OCI-M1 (cell line): Measurements from ENCODE around the gene ME3.

Experiments used
- DNase-seq: peaks from one replicate; lab custom pipeline; 2025; lab: John Stamatoyannopoulos, UW

The ME3 gene

GRCh38 chr11:86460461-86461385 is 211.7 kb downstream of the ME3 start:
- DNase-seq: peak; percentile 83

- no peak for DNase-seq
Observed at GRCh38 chr11:86459682-86460460, 212.5 kb downstream of the ME3 start.

- no peak for DNase-seq
Observed at GRCh38 chr11:86459002-86459385, 213.4 kb downstream of the ME3 start.

GRCh38 chr11:86458294-86459001 is 214.0 kb downstream of the ME3 start:
- no peak for DNase-seq

GRCh38 chr11:86456075-86456939 is 216.1 kb downstream of the ME3 start:
- peak; percentile 99 for DNase-seq

- DNase-seq: peak; percentile 56
Observed at GRCh38 chr11:86453290-86454030, 219.0 kb downstream of the ME3 start.

- DNase-seq: peak; percentile 55
Observed at GRCh38 chr11:86449993-86450629, 222.3 kb downstream of the ME3 start.

DNA sequence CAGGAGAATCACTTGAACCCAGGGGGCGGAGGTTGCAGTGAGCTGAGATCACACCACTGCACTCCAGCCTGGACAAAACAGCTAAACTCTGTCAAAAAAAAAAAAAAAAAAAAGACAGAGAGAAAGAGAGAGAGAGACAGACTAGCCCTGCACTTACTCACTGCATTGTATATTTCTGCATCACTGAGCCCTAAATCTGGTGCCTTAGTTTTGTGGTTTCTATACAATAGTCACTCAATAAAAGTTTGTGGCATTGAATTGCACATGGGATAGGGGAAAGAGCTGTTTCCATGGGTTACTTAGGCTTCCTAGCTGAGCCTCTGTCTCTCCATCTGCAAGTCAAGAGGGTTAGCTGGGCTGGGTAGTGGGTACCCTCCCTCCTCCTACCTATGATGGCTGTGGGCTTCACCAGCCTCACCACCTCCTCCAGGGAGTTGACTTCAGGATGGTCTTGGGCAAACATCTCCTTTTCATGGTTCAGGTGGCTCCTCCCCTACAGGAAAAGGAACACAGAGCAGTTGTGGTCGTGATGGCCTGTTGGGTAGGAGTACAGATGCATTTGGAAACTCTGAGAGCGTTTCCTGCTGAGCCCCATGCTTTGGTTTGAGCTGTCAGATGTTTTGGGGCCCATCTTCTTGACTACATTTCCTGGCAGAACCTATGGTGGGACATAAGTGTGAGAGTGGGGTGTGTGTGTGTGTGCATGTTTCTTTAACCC is 224.5 kb downstream of the ME3 start:
- DNase-seq: no peak

- no peak for DNase-seq
Observed at GRCh38 chr11:86446924-86447285, 225.5 kb downstream of the ME3 start.

GRCh38 chr11:86446163-86446923 is 226.1 kb downstream of the ME3 start:
- DNase-seq: no peak

GRCh38 chr11:86444981-86445380 is 227.4 kb downstream of the ME3 start:
- DNase-seq: no peak

DNA sequence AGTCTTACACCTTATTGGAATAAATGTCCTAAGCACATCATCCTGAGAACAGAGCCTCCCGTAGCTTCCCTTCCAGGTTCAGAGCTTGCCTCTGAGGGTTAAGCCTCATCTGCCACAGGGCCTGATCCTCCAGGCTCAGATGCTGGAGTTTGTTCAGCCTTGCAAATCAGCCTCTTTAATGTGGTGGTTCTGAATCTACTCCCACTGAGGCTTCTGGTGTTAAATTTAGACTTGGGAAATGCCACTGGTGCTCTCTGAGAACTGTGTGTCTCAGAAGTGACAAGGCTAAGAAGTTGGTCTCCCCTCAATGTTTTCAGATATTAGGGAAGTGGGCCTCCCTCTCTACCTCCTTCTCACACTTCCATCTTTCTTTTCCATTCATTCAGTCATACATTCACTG is 229.0 kb downstream of the ME3 start:
- no peak for DNase-seq

DNA sequence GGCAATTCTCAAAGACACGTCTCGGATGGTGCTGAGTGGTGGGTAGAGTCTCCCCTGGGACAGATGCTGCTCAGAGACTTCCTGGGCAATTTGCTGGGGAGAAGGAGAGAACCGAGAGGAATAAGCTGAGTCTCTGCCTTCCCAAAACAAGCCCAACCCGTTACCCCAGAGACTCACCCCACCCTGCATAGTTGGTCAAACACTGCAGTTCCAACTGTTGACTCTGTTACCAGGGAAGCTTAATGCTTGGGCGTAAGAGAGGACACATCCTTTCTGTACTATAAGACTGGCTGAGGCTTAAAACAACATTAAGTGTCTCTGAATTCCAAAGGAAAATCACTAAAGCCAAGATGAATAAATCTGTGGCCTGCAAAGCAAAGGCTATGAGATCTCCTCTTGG is 229.6 kb downstream of the ME3 start:
- DNase-seq: no peak

DNA sequence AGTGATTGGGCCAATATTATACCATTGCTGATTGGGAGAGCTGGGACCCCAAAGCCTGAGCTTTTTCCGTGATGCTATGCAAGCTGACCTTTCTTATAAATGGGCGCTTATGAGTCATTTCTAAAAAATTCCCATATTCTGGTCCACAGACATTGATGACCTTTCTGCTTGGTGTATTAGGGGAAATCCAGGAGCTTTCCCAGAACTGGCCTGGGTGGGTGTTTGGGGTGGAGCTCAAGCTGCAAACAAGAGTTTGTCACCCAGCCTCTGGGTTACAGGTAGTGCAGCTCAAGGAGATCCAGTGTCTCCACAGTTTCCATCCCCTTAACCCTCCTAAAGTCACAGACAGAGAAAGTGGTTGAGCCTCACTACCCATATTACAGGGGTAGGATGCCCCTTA is 230.0 kb downstream of the ME3 start:
- no peak for DNase-seq

DNA sequence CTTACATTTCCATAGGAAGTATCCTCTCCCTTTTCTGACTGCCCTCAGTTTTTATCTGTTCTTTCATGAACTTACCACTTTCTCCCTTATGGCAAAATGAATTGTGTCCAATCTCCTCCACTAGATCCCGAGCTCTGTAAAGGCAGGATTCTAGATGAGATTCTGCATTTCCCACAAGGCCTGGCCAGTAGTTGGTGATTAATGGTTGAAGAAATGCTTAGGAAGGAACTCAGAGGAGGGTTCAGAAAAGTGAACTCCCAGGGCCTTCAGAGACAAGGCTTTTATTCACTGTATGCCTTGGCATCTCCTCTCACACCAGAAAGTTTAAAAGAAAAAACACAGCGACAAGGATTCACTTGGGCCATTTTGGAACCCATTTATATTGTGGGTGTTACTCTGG is 231.6 kb downstream of the ME3 start:
- DNase-seq: no peak

- DNase-seq: no peak
Observed at GRCh38 chr11:86440305-86440716, 232.1 kb downstream of the ME3 start.

GRCh38 chr11:86438685-86439084 is 233.7 kb downstream of the ME3 start:
- peak; percentile 96 for DNase-seq

DNA sequence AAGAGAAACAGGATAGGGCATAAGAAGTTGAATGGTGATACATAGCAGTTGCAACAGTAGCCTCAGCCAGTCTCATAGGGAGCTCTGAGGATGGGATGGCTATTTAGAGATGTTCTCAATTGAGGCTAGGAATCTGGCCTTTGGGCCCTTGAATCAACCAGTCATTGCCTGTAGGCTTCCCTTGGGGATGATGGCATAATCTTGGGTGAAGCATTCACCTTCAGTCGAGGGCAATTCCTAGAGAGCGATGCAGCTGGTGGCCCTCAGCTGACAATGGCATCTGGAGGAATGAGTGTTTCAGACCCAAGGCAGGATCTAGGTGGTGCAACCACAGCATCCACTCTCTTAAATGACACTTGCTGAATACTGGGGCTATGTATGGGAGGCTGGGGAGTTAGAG is 236.7 kb downstream of the ME3 start:
- no peak for DNase-seq
